Hematopoietic multipotent progenitor cell treated with erythropoietin and hydrocortisone succinate and interleukin-3 and kit ligand, for 17 days (in vitro differentiated cells): ENCODE data around the gene TMEM269.
A peak's percentile ranks its signal among the peaks of the same experiment; 100 is the strongest.

Experiments
- DNase-seq: peaks from one replicate; pipeline ENCODE4 v3.0.0-alpha.2; 2015; ENCODE audit warnings: low spot score

TMEM269 gene, protein sequence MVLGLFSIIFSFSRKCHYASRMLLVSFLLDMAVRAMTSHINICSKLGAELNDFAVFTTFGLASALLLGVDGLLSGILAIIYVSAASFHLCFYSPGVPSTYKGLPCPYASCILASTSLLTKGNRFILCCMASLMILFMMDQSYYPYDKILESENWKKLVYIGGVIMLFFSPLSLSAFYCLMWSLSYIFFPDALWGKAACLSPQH

DNA sequence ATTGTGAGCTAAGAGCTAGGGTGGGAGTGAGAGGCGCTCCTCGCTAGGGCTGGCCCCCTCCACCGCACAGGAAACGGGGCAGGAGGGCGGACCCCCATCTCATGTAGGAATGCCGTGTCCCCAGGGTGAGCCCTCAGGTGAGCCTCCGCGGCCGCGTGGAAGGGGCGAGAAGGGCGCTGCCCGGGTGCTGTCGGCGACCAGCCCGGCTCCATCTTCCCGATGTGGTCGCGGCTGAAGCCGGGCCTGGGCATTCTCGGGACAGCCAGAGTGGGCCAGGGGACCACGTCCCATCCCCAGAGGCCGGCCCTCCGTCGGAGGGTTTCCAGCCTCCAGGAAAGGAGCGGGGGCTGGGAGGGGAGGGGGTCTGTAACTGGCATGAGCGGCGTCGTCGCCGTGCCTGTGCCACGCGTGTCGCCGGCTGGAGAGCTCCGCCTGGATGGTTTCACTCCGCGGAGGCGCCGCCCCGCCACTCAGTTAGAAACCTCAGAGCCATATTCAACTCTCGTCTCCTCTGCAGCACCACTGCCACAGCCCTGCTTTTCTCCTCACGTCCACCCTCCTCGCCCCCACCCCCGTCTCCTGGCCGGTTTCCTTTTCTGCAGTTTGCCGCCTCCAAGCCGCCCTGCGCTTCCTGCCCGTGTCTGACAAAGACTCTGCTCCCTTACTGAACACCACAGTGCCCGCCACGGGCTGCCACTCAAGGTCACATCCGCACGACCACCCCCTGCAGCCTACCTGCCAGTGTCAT, at the start of gene TMEM269:
Gene TMEM269 (plus strand): TSS at position 46 of the 748 bp plus-strand sequence. CDS start 4,903 bp downstream, outside the sequence.
- DNase-seq = no peak

DNA sequence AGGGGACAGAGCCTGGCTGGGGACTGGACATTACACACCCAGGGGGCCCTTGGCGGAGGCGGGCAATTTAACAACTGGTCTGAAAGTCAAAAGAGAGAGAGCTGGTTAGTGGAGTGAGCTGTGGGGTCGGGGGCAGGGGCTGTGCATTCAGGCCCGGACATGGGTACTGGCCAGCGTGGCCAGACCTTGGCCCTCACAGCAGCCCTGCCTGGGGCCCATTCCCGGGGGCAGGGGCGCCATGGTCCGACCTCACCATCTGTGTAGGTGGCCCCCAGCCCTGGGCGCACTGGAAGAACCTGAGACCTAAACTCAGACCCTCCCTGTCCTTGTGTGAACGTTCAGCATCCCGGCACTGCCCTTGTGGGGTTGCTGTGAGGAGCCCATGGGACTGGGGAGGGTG, 49.7 kb upstream of the TMEM269 start:
- no peak for DNase-seq

DNA sequence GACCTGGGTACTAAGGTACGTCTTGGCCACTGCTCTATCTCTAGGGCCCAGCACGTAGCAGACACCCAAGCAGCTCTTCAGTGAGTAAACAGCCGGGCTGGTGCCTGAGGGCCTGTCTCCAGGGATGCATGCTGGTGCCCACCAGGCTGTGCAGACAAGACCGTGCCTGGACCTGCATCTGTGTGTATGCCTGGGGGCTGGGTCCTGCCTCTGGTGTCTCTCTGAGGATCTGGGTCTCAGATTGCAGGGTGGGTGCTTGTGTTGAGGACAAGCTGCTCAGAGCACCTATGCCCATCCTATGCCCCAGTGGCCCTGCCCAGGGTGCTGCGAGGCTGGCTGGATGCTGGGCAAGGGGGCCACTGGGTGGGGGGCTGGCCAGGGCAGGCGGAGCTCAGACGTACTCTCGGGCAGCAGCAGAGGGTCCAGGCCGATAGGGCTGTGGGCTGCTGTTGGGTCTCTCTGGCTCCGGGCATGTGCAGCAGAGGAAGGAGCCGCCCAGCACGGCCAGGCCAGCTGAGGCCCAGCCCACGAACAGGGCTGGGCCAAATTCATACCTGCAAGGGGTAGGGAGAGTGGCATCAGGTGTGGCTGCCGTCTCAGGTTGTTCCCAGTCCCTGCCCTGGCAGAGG, 49.2 kb upstream of the TMEM269 start:
- DNase-seq = no peak

DNA sequence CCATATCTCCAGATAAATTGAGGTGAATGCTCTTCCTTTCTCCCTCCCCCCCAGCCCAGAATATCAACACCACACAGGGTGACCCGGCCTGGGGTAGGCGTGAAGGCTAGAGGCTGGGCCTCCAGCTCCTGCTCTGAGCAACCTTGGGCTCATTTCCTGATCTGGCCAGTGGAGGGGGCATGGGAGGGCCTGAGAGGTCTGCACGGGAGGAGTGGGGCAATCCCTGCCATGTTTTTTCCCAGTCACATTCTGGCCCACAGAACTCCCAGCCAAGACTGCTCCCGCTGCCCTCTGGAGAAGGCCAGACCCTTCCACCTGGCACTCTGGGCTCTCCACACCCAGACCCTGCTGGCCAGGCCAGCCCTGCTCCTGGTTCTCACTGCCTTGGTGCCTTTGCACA, 48.6 kb upstream of the TMEM269 start:
- peak; percentile 26 for DNase-seq

DNA sequence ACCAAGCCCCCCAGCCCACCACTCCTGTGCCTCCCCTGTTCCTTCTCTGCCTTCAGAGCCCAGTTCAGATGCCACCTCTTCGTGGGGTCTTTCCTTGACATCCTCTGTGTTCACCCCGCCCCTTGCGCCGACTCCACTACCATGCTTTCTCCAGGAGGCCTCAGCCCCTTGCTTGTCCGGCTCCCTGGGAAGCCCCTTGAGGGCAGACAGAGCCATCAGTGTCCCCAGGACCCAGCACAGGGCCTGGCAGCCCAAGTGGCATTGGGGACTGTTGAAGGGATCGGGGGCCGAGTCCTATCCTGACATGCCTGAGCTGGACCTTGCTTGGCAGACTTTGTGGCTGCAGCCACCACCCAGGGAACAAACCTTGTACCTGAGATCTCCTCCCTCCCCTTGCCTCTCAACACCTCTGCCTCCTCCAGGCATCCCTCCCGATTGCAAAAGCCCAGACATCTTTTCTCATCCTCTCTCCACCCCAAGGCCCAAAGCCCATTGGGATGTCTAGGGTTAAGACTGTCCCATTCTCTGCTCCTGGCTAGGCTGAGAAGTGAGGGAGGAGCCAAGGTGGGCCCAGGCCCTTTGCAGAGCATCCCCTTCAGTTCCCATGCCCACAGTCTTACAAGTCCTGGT, 48.1 kb upstream of the TMEM269 start:
- no peak for DNase-seq

DNA sequence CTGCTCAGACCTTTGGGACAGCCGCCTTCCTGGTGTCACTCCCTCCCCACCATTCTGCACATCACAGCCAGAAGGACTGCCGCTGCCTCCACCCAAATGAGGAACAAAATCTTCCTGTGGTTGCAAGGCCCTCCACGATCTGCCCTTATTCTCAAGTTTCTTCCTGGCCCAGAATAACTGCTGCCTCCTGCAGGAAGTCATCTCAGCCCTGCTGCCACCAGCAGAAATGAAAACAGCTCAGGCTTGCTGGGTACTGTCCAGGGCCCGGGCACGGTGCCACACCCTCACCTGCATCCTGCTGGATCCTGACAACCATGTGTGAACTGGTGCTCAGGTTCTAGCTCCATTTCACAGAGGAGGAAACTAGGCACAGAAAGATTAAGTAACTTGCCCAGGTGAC, 47.5 kb upstream of the TMEM269 start:
- DNase-seq = no peak

DNA sequence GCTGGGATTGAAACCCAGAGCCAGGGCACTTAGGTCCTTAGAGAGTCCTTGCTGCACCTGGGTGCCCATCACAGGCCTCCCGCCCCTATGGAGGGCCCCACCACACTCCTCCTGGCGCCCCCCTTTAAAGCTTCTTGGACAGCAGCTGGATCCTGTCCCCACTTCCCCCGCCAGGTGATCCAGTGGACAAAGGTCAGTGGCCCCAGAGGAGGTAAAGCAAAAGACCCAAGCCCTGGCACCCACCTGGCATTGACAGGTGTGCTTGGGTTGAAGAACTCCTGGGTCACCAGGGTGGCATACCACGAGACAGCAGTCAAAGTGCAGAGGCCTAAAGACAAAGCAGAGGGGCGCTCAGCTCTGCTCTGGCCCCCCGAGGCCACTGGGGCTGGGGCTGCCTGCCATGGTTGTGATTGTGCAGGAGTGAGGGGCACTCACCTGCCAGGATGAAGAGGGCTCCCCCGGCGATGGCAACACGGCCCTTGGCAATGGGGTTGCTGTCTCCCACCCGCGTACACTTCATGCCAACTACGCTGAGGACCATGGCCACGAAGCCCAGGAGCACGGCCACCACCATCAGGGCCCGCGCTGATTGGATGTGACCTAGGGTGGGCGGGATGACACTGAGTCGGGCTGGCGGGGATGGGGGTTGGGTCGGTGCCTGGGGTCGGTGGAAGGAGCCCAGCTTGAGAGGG, 46.7 kb upstream of the TMEM269 start:
- DNase-seq = no peak

DNA sequence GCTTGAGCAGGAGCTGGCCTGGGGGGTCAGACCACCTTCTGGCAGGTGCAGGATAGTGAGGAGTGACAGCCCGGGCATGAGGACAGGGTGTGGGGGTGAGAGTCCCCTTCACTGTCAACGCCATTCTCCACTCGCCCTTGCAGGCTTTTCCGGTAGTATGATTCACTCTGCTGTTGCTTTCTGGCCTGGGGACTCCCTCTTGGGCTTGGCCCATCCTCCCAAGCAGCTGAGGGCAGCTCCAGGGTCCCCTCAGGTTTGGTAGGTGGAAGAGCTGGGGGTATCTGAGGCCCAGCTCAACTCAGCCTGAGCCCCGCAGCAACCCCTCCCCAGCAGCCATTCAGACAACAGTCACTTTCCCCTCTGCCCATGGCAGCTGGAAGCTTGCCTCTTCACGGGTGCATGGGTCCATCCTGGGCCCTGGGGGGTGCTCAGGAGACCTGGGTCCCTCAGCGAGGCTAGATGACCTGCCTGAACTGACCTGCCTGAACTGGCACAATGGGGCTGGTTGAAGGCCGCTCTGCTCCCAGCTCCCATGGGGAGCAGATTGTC, 46.0 kb upstream of the TMEM269 start:
- DNase-seq = no peak

DNA sequence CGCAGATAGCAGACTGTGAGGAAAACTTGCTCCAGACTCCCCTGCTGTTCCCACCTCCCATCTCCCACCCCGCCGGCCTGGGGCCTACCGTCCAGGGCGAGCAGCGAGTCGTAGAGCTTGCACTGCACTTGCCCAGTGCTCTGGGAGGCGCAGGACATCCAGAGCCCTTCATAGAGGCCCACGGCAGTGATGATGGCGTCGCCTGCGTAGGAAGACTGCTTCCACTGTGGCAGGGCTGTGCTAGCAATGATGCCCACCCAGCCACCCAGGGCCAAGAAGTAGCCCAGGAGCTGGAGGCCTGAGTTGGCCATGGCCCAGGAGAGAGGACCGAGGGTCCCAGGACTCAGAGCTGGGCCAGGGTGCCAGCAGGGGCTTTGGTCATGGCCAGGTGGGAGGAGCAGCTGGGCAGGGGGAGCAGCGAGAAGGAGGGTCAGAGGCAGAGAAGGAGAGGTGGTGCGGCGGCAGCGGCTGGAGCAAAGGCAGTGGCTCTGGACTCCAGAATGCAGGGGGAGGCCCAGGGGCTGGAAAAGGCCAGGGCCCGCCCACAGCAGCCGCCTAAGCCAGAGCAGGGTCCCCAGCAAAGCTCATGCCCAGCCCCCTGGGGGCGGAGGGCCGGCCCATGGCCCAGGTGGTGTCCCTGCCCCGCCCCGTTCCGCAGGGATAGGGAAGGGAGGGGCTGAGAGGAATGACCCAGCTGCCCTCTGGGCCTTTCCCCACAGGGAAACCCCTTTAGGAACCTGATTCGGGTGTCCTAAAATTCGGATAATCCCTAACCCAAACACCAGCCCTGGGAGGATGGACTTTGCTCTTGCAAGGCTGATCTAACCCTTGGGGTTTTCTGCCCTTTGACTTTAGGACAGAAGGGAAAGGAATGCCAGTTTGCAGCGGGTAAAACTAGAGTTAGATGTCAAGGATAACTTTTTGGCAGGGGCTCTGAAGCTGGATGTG, 44.8 kb upstream of the TMEM269 start, which contains the start of gene CLDN19:
Gene CLDN19 (minus strand): TSS at position 484 of the 948 bp plus-strand sequence. CDS start 173 bp downstream, at position 311.
- no peak for DNase-seq

DNA sequence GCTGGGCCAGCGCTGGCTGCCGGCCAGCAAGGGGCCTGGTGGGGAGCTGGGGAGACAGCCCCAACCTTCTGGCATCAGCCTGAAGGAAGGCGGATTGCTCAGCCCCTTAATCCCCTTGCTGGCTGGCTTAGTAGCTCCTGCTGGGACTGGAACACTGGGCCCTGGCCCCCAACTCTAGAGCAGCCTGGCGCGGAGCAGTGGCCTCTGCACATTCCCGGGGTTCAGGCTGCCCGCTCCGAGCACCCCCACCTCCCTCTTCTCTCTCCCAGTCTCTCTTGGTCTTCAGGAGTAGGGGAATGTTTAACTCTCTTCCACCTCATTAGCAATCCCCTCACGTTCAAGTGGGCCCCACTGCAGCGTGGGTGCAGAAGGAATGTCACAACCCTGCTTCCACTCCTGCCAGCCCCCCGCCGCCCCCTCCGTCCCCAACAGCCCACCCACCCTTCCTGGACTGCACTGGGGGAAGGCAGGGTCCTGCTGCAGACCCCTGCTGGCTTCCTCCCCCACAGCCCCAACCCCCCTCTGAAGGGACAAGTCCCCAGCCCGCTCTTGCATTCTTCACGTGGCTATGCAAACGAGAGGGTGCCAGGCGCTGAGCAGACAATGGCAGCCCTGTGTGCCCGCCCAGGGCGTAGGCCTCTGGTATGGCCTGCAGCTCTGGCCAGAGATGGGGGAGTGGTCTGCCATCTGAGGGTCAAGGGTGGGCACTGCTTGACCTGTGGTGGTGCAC, 43.8 kb upstream of the TMEM269 start:
- no peak for DNase-seq

DNA sequence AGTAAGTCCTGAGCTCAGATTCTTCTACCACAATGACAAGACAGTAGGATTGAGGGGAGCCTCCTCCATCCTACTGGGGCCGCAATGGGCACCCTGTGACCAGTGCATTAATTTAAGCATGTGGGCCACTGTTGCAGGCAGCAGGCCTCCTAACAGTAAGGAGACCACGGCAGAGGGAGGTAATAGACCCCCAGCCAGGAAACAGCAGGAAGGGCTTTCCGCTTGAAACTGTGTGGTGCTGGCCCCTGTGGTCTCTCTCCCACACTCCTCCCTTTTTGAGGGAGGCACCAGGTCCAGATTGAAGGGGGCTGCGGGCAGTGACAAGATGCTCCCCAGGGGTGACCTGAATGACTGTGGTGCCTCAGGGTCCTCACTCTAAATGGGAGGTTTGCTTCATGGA, 43.1 kb upstream of the TMEM269 start:
- no peak for DNase-seq

DNA sequence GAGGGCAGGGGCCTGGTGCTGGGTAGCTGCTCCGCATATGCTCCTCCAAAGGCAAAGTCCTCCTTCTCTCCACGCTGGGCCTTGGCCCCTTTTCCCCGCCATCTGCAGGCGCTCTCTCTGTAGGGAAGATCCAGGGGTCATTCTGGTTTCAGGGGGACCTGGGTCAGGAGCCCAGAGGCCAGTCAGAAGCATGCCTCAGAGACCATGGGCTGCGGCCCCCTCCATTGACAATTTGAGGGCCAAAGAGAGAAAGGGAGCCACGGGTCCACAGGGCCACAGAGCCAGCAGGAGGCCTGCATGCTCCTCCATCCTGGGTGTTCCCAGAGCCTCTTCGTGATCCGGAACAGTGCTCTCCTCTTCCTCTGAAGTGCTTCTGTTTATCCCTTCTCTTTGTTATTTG, 42.6 kb upstream of the TMEM269 start:
- no peak for DNase-seq

DNA sequence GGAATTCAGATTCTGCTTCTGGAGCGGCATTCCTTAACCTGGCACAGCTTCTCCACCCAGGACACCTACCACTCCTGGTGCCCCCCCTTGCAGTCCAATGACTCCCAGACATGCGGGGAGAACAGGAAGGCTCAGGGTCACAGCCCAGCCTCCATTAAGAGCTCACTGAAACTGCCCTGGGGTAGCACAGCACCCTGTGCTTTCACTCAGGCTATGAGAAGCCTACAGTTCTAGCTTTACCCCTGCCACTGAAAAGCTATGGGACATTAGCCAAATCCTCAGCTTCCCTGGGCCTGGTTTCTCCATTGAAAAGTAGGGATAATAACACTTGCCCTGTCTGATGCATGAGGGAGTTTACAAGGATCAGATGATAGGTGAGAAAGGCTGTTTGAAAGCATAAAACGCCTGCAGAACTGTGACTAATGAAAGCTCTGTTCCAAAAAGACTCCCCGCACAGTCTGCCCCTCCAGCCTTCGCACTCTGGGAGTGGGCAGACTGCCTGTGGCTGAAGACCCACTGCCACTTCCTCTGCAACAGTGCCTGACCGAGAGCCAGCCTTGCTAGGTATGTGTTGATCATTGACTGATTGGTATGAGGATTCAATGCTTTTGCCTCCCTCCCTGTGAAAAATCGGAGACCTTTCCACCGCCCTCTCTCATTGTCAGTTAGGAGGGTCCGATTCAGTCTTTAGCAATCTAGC, 42.0 kb upstream of the TMEM269 start:
- DNase-seq = no peak

DNA sequence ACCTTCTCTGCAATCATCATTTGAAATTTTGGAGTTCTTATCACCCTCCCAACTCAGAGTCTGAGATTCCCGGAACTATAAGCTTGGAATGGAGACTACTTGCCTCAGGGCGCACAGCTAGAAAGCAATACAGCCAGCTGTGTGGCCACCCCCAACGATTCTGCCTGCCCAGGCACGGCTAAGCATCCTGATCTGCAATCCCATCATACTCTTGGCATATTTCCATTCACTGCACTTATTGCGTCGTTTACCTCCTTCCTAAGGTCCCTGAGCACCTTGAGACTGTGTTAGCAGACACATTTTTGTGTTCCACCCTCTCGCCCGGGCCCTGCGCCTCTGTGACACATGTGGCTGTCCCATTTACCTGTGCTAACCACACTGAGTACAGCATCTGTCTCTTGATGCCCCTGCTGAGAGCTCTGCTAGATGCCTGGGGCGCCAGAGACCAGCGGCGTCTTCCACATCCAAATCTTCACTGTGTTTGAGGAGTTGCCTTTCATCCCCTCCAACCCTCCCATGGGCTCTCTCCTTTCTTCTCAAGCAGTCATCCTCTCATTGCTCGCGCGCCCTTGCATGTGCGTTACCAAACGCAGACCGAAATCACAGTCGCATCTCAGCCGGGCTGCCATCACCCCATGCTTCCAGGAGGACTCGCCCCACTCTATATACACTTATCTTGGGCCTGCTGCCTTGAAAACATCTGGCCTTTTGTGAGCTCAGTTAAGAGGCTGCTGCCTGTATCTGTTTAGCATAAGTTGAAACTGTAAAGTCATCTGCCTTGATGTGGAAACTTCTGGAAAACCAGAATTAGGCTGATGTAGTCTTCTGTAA, 41.3 kb upstream of the TMEM269 start:
- DNase-seq = no peak

DNA sequence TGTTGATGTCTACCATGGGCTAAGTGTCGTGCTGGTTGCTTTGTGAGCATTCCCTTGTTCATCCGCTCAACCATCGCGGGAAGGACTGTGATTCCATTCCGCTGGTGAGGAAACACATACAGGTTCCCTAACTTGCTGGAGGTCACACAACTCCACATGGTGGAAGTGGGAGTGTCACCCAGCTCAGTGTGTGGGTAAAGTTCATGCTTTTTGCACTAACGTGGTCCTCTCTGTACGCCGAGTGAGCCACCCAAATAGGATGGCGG, 40.7 kb upstream of the TMEM269 start:
- DNase-seq = no peak

DNA sequence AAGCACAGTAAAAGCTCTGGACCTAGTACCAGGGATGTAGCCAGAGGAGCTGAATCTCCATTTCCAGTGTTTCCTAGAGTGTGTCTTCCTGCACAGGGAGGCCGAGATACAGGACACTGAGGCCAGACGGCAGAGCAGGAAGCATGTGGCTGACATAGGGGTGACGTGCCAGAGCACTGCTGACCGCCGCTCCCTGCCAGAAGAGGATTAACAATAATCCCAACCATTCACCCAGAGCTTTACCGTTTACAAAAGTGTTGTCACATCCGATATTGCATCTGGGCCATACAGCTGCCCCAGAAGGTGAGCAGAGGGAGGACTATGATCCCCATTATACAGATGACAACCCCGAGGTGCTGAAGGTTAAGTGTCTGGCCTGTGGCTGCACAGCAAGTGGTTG, 38.9 kb upstream of the TMEM269 start:
- no peak for DNase-seq

DNA sequence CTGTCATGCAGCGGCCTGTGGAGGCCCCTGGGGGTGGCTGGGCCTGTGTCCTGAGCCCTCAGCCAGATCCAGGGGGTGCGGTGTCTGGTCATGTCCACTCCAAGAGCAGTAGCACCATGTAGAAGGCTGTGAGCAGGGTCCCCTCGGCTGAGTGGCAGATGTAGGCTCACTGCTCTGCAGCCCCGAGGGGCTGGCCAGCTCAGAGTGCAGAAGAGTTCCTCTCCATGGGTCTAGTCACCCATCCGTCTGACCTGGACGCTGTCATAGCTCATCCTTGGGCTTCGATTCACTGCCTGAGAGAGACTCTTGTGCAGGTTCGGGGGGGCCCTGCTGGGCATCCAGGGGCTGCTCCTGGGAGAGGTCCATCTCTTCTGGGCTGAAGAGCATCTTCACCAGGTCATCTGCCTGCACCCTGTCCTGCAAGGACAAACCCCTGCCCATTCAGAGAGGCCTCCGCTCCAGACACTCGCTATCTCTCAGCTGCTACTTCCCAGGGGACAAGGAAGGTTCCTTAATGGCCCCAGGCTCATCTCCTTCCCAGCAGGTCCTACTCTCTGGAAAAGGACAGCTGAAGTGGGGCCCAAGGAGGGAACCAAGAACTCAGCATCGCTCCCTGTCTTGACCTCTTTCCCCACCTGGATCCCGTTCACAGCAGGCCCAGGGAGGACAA, 38.2 kb upstream of the TMEM269 start:
- no peak for DNase-seq

DNA sequence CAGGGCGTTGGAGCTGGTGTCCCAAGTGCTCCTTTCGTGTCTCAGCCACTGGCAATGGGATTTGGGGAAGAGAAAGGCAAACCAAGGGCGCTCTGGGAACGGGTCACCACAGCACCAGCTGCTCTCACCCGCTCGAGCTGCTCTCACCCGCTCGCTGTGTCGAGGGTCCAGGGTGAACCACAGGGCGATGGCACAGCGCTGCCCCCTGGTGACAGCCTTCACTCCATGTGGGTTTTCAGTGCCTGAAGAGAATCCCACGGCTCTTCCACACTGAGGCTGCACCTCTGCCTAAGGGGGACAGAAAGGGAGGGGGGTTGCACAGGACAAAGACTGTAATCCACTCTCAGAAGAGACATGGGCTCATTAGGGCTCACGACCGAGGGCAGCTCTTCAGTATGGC, 37.7 kb upstream of the TMEM269 start:
- DNase-seq = peak; percentile 48
